ENCODE measurements around the gene CCDC146.
"Not testable (repeated sequence)": the region's sequence is repeated elsewhere in the genome, so short reads cannot be mapped to it uniquely, and the experiment has no call there.

Gene CCDC146

GRCh38 chr7:77327932-77328628 lies 205.7 kb downstream of the CCDC146 start:
- DNase-seq (ENCODE audit: low read depth, low spot score), result no peak

GRCh38 chr7:77328669-77329068 lies 206.3 kb downstream of the CCDC146 start:
- no peak for DNase-seq (ENCODE audit: low read depth, low spot score)

GRCh38 chr7:77329466-77330168 lies 207.2 kb downstream of the CCDC146 start:
- DNase-seq (ENCODE audit: low read depth, low spot score), result no peak

- DNase-seq (ENCODE audit: low read depth, low spot score), result no peak
Measured at GRCh38 chr7:77330169-77330882, 207.9 kb downstream of the CCDC146 start.

- peak; percentile 74 for DNase-seq (ENCODE audit: low read depth, low spot score)
Measured at GRCh38 chr7:77331938-77332695, 209.7 kb downstream of the CCDC146 start.

- not testable (repeated sequence) for DNase-seq (ENCODE audit: low read depth, low spot score)
Measured at GRCh38 chr7:77334039-77334438, 211.6 kb downstream of the CCDC146 start.

GRCh38 chr7:77335581-77335980 lies 213.2 kb downstream of the CCDC146 start:
- DNase-seq (ENCODE audit: low read depth, low spot score), result no peak

- no peak for DNase-seq (ENCODE audit: low read depth, low spot score)
Measured at GRCh38 chr7:77337456-77337990, 215.1 kb downstream of the CCDC146 start.

- no peak for DNase-seq (ENCODE audit: low read depth, low spot score)
Measured at GRCh38 chr7:77338260-77338659, 215.8 kb downstream of the CCDC146 start.

- no peak for DNase-seq (ENCODE audit: low read depth, low spot score)
Measured at GRCh38 chr7:77338883-77339629, 216.6 kb downstream of the CCDC146 start.

GRCh38 chr7:77339726-77340125 lies 217.3 kb downstream of the CCDC146 start:
- no peak for DNase-seq (ENCODE audit: low read depth, low spot score)
